Liver (tissue), 3 donors: Measurements from ENCODE around the gene ADRM1.

Source experiments
- EGR1 ChIP-seq, 2 donors: IDR thresholded peaks; 2 replicates each; pipeline ENCODE4 v1.6.1; 2016 to 2018; ENCODE audit warnings: antibody characterized with exemption in 2 of 2, low read depth in 2 of 2
- GABPA ChIP-seq, 2 donors: IDR thresholded peaks in 1 of 2; conservative IDR thresholded peaks in 1 of 2; 2 replicates each; pipeline ENCODE4 v1.6.1; 2016; ENCODE audit warnings: antibody characterized with exemption in 2 of 2, mild to moderate bottlenecking in 1 of 2, moderate library complexity in 1 of 2
- MAX ChIP-seq: IDR thresholded peaks from 2 replicates; pipeline ENCODE4 v1.6.1; 2016; ENCODE audit warnings: antibody characterized with exemption
- RAD21 ChIP-seq, 2 donors: IDR thresholded peaks; 2 replicates each; pipeline ENCODE4 v1.6.1; 2016; ENCODE audit warnings: antibody characterized with exemption in 2 of 2, mild to moderate bottlenecking in 2 of 2
- TAF1 ChIP-seq: conservative IDR thresholded peaks from 2 replicates; pipeline ENCODE4 v1.6.1; 2016; ENCODE audit warnings: antibody characterized with exemption, mild to moderate bottlenecking
- TF ChIP-seq, protein P1 (sequence below): fragments of 150-350 bp; IDR thresholded peaks from 2 replicates; pipeline ENCODE4 v1.5.1; 2017; ENCODE audit warnings: improper control_type of control experiment, low read depth, low read length; ENCODE audit not compliant: missing input control
- TF ChIP-seq, protein P2 (sequence below): IDR thresholded peaks from 2 replicates; pipeline ENCODE4 v1.6.1; 2016; ENCODE audit warnings: antibody characterized with exemption
- donor health status: healthy.
- donor health status: healthy.

- TF ChIP-seq TAF1 (no peak), MAX (no peak), RAD21 (IDR thresholded peaks at IDR 0.05) (no peak), EGR1 (IDR thresholded peaks at IDR 0.05; ENCODE audit: low read depth in 2 of 2) (no peak), GABPA (IDR thresholded peaks at IDR 0.05 in 1 of 2, conservative IDR thresholded peaks at IDR 0.05 in 1 of 2) (no peak)
- TF ChIP-seq, protein P1, sequence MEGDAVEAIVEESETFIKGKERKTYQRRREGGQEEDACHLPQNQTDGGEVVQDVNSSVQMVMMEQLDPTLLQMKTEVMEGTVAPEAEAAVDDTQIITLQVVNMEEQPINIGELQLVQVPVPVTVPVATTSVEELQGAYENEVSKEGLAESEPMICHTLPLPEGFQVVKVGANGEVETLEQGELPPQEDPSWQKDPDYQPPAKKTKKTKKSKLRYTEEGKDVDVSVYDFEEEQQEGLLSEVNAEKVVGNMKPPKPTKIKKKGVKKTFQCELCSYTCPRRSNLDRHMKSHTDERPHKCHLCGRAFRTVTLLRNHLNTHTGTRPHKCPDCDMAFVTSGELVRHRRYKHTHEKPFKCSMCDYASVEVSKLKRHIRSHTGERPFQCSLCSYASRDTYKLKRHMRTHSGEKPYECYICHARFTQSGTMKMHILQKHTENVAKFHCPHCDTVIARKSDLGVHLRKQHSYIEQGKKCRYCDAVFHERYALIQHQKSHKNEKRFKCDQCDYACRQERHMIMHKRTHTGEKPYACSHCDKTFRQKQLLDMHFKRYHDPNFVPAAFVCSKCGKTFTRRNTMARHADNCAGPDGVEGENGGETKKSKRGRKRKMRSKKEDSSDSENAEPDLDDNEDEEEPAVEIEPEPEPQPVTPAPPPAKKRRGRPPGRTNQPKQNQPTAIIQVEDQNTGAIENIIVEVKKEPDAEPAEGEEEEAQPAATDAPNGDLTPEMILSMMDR: no peak
- TF ChIP-seq, protein P2, sequence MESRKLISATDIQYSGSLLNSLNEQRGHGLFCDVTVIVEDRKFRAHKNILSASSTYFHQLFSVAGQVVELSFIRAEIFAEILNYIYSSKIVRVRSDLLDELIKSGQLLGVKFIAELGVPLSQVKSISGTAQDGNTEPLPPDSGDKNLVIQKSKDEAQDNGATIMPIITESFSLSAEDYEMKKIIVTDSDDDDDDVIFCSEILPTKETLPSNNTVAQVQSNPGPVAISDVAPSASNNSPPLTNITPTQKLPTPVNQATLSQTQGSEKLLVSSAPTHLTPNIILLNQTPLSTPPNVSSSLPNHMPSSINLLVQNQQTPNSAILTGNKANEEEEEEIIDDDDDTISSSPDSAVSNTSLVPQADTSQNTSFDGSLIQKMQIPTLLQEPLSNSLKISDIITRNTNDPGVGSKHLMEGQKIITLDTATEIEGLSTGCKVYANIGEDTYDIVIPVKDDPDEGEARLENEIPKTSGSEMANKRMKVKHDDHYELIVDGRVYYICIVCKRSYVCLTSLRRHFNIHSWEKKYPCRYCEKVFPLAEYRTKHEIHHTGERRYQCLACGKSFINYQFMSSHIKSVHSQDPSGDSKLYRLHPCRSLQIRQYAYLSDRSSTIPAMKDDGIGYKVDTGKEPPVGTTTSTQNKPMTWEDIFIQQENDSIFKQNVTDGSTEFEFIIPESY: no peak
Observed at GRCh38 chr20:62344782-62345181, 42.0 kb downstream of the ADRM1 start.
